HG03432 (cell line): ENCODE measurements around the gene IFNK.

ENCODE experiments used
- ATAC-seq: cut with Tn5 transposase; IDR thresholded peaks from one replicate; pipeline ENCODE4 v1.9.1; 2021; ENCODE audit warnings: mild to moderate bottlenecking, moderate library complexity; ENCODE audit not compliant: unreplicated experiment

IFNK gene

GRCh38 chr9:27572061-27572460 lies 48.0 kb downstream of the IFNK start:
- no peak for ATAC-seq

- ATAC-seq, result peak; percentile 39
These were observed 48.5 kb downstream of the IFNK start for GRCh38 chr9:27572566-27572917.

- peak; percentile 77 for ATAC-seq
These were observed 49.0 kb downstream of the IFNK start, which contains the start of gene C9orf72 for GRCh38 chr9:27572918-27573633. Gene C9orf72 (minus strand): TSS chr9:27573481. CDS start chr9:27567120, 6,361 bp downstream.

- ATAC-seq, result peak; percentile 86
These were observed 49.8 kb downstream of the IFNK start for GRCh38 chr9:27573634-27574590.
